Measurements from ENCODE around the gene SF3B1.
"Not testable (repeated sequence)": the region's sequence is repeated elsewhere in the genome, so short reads cannot be mapped to it uniquely, and the experiment has no call there.

Gene SF3B1

DNA sequence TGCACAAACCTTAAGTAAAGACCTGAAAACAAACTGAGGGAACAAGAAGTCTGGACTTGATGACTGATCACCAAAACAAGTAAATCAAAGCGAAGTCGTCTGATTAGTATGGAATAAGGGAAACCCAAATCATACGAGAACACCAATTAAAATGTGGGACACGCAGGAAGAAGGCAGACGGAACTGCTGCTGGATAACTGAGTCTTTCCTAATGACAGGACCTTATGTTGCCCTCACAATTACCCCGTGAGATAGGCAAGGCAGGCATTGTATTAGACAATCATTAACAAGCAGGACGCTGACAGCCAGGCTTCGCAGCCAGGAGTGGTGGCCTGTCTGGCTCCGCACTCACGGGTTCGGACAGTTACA, 17.9 kb upstream of the SF3B1 start:
- no peak for DNase-seq (ENCODE audit: low spot score)
- TF ChIP-seq, protein P1, sequence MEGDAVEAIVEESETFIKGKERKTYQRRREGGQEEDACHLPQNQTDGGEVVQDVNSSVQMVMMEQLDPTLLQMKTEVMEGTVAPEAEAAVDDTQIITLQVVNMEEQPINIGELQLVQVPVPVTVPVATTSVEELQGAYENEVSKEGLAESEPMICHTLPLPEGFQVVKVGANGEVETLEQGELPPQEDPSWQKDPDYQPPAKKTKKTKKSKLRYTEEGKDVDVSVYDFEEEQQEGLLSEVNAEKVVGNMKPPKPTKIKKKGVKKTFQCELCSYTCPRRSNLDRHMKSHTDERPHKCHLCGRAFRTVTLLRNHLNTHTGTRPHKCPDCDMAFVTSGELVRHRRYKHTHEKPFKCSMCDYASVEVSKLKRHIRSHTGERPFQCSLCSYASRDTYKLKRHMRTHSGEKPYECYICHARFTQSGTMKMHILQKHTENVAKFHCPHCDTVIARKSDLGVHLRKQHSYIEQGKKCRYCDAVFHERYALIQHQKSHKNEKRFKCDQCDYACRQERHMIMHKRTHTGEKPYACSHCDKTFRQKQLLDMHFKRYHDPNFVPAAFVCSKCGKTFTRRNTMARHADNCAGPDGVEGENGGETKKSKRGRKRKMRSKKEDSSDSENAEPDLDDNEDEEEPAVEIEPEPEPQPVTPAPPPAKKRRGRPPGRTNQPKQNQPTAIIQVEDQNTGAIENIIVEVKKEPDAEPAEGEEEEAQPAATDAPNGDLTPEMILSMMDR (IDR thresholded peaks at IDR 0.05; ENCODE audit: extremely low read depth, insufficient read depth, missing control alignments) = no peak
- in situ Hi-C loops (cut with MboI; ENCODE audit: low pct_unique_long_range_greater_than_20kb, low sequenced_read_pairs, unreplicated experiment) = no loop called here

GRCh38 chr2:197450935-197451358, 16.1 kb upstream of the SF3B1 start:
- DNase-seq (ENCODE audit: low spot score); in situ Hi-C loops (cut with MboI; ENCODE audit: low pct_unique_long_range_greater_than_20kb, low sequenced_read_pairs, unreplicated experiment): not testable (repeated sequence)

GRCh38 chr2:197450465-197450864, 15.6 kb upstream of the SF3B1 start:
- DNase-seq (ENCODE audit: low spot score) = no peak
- in situ Hi-C loops (cut with MboI; ENCODE audit: low pct_unique_long_range_greater_than_20kb, low sequenced_read_pairs, unreplicated experiment) = no loop called here
- TF ChIP-seq, protein P1 (IDR thresholded peaks at IDR 0.05; ENCODE audit: extremely low read depth, insufficient read depth, missing control alignments) = no peak

DNA sequence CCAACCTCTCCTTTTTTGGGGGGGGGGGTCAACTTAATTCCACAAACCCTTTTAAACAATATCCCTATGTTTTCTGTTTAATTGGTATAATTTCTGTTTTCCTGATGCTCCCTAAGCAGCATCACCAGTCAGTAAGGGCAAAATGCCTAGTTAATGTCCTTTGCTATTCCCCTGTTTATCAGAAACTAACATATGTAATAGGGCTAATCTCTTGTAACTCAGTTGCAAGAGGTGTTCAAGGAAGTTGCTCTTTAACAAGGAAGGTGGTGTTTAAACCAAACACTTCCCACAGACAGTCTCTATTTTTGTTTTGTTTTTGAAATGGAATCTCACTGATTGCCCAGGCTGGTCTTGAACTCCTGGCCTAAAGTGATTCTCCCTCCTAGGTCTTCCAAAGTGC, 12.0 kb upstream of the SF3B1 start:
- DNase-seq (ENCODE audit: low spot score) = no peak
- TF ChIP-seq, protein P1 (IDR thresholded peaks at IDR 0.05; ENCODE audit: extremely low read depth, insufficient read depth, missing control alignments) = no peak

GRCh38 chr2:197445746-197446145, 10.9 kb upstream of the SF3B1 start:
- DNase-seq (ENCODE audit: low spot score) = no peak
- TF ChIP-seq, protein P1 (IDR thresholded peaks at IDR 0.05; ENCODE audit: extremely low read depth, insufficient read depth, missing control alignments) = no peak
- in situ Hi-C loops (cut with MboI; ENCODE audit: low pct_unique_long_range_greater_than_20kb, low sequenced_read_pairs, unreplicated experiment) = no loop called here

More for the DNA sequence above, 12.0 kb upstream of the SF3B1 start:
- in situ Hi-C loops (cut with MboI; ENCODE audit: low pct_unique_long_range_greater_than_20kb, low sequenced_read_pairs, unreplicated experiment) = no loop called here

- TF ChIP-seq, protein P1 (IDR thresholded peaks at IDR 0.05; ENCODE audit: extremely low read depth, insufficient read depth, missing control alignments) = no peak
- in situ Hi-C loops (cut with MboI; ENCODE audit: low pct_unique_long_range_greater_than_20kb, low sequenced_read_pairs, unreplicated experiment) = no loop called here
- DNase-seq (ENCODE audit: low spot score) = no peak
Observed at GRCh38 chr2:197442857-197443256, 8.0 kb upstream of the SF3B1 start.

GRCh38 chr2:197437380-197437779, 2.6 kb upstream of the SF3B1 start:
- no peak for DNase-seq (ENCODE audit: low spot score)
- TF ChIP-seq, protein P1 (IDR thresholded peaks at IDR 0.05; ENCODE audit: extremely low read depth, insufficient read depth, missing control alignments) = no peak
- in situ Hi-C loops (cut with MboI; ENCODE audit: low pct_unique_long_range_greater_than_20kb, low sequenced_read_pairs, unreplicated experiment) = no loop called here

Data from GM13977 (cell line).